NCI-H2227 (cell line): ENCODE results near the gene OTX1.
A peak's percentile ranks its signal among the peaks of the same experiment; 100 is the strongest.

ENCODE experiments used
- DNase-seq: peaks from one replicate; lab custom pipeline; 2025; ENCODE audit not compliant: unreplicated experiment; lab: John Stamatoyannopoulos, UW

The OTX1 gene

DNA sequence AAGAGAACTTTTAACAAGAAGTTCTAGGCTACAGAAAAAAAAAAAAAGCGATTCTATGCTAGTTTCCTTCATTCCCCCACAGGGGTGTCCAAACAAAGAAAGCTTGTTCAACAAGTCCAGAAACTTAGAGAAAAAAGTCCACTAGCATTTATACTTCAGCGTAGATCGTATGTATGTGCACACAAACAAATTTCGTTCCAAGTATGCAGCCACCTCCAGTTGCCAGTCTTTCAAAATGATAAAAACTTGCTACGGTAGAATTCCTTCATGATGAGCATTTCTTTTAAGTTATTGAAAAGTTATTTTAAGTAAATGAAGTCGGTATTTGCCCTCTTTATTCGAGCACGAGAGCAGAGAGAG, 3.7 kb upstream of the OTX1 start:
- DNase-seq, result no peak

DNA sequence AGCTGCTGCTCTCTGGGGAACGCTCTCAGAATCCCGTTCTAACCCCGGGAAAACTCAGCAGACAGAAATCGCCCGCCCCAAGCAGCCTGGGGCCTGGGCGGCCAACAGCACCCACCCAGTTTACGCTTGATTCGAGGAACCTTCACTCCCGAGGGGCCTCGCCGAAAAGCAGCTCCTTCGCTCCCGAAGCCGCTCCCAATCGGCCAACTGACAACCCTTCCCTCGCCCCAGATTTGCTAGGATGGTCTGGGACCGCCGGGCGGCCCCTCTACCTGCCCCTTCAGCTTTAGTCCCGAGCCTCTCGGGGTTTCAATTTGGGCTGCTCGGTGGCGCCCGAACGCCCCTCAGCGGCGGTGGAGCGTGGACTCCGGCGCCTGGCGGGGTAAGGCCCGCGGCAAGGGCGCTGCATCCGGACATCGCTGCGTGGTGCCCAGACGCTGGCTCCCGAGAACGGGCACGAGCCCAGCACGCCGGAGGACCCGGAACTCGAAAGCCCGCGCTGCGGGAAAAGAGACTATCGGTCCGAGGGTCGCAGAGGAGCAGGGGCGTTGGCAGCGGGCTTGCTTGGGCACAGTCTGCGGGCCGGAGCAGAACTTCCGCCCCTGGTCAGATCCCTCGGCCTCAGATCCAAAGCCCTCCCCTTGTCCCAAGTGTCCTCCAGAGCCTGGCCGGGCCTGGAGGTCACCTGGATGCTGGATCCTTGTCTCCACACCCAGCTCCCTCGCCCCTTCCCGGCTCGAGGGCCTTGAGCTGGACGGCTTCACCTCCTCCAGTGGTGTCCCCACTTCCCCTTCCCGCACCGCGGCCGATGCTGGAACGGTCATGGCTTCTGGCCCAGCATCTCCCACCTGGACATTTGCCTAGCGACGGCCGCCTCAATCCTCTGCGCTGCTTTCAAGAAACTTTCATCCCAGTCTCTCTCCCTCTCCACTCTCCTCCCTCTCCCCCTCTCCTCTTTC, 3.0 kb upstream of the OTX1 start:
- peak; percentile 45 for DNase-seq

DNA sequence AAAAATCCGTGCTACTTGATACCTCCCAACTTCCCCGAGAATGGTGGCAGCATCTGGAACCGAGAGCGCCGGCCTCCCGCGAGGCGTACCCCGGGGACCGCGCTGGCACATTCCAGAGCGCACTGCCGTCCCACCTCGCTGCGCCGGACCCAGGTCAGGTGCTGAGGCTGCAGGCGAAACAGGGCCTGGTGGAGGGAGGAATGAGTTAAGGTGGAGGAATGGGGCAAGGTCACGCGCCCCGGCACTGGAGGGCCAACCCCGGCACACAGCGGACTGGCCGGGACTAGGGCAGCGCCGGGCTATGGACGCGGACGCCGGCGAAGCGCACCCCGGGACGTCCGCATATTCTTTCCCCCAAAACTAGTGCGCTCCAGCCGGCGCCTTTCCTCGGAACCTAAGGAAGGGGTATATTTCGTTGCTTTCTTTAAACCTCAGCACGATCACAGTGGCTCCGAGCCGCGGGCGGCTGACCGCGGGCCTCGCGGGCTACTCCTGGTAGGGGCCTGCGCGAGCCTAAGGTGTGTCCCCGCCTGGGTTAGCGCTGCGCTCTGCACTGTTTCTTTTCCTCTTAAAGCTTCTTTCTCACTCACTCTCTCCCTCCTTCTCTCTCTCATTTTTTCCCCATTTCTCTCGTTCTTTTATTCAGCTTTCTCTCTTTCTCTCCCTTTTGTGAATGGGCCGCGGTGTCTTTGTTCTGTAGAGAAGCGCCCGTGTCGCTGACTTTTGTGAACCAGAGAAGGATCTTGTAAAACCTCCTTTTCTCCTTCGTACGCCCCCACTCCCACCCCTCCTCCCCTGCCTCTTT, 2.1 kb upstream of the OTX1 start:
- peak; percentile 32 for DNase-seq

DNA sequence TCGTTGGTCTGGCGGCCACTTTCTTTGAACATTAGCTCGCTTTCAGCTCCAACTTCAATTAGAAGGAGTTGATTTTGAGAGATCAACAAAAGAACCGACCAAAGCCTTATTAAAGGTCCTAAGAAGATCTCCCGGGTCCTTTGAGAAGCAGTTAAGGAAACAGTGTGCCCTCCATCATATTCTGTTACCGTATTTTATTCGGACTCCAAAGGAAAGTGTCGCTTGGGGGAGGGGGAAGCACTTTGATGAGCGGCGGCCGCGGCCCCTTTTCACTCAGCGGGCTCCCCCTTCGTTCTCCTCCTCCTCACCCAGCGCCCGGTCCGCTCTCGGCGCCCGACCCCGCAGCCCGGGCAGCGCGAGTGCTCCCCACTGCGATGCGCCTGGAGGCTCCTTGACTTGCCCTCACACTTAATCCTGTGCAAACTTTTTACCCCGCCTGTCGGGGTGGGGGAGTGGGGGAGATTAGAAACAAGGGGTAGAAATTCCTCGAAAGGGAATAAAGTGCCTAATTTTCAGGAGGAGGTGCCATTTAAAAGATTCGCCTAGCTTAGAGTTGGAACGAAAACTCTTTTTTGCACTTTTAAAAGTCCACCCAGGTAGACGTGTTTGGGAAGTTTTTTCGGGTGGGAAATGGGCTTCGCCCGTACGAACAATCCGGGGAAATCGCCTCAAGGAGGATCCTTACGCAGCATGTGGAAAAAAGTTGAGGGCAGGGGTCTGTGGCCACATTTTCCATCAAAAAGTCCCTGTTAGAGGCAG, 1.2 kb upstream of the OTX1 start:
- peak; percentile 19 for DNase-seq

DNA sequence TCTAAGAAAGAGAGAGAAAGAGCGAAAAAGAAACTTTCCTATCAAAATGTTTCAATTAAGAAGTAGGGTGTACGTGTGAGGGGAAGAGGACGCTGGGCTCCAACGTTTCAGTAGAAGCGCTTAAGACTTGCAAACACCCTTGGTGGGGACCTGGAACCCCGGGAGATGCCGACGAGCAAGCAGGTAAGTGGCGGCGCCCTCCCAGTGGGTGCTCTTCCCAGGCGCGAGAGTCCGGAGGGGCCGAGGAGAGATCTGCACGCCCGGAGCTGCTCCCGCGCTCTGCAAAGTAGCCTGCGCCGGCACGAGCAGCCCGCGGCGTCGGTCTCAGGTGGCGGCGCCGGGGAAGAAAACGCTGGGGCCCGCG, 678 bp upstream of the OTX1 start:
- DNase-seq, result no peak

DNA sequence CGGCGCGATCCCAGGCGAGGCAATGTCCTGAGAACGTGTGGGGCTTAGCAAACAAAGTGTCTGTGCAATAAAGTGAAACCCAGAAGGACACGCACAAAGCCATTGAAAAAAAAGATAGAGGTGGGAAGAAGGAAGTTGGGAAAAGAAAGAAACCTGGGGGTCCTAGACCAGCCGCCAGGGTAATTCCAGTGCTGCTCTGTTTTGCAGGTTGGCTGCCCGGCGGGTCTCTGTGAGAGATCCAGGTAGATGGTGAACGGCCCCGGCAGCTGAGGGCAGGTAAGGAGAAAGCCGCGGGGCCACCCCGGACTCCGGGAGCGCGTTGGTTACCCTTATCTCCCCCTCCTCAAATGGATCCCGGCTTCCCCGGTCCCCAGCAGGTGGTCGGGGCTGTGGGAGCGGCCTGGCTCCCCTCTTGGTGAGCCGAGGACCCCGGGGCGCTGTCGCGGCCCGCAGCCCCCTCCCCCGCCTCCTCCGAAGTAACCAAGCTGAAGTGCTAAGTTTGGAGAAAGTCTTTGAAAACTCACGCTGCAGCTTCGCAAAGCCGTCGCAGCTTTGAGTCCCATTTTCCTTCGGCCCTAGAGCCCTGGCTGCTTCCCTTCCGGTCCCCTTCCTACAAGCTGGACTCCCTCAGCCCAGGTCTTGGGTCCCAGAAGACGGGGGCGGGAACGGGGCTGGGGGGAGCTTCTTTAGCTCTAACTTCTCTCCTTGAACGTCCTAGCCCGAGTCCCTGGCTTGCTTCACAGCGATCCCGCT, 588 bp downstream of the OTX1 start:
- DNase-seq, result peak; percentile 6

DNA sequence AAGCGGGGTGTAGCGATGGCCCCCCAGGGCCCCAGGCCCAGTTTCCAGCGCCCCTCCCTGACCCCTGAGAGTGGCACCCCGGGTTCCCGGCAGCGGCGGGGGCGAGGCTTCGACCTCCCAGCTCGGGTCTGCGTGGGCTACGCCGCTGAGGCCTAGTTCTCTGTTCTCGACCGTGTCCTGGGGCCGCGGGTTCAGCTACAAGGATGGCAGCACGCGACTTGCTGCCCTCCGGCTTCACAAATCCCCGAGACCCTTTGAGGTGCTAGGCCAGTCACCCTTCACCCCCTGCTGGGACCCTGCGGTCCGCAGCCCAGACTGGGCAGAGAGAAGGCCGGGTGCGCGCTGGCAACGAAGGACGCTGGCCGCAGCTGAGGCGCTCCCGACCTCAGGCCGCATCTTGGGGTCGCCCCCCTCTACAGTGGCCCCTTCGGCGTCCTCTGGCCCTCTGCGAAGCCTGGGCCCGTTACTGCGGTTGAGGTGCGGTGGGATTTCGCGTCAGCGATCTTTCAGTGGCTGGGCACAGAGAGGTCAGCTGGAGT, 1.2 kb downstream of the OTX1 start:
- no peak for DNase-seq

DNA sequence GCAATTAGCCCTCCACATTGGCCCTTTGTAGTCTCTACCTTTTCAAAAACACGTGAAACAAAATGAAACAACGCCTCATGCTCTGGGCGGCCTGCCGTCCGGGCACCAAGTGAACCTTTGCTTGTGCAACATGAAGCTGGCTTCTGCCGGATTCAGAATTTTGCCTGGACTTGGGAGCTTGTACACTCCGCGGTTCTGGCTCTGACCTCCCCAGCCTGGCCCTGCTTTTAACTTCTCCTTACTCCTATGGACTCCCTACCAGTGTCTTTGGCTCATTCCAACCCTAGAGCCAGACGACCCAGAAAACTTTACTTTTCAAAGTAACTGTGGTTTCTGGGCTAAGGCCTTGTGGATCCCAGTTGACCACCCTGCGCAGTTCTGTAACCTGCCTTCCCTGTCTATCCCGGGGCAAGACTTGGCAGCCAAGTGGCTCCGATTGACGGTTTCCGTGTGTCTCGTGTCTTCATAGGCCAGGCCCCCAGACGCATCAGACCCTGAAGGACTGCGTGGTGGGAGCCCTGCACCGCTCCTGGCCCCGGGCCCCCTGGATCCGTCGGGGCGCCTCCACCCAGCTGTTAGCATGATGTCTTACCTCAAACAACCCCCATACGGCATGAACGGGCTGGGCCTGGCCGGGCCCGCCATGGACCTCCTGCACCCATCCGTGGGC, 1.9 kb downstream of the OTX1 start:
- DNase-seq, result no peak

DNA sequence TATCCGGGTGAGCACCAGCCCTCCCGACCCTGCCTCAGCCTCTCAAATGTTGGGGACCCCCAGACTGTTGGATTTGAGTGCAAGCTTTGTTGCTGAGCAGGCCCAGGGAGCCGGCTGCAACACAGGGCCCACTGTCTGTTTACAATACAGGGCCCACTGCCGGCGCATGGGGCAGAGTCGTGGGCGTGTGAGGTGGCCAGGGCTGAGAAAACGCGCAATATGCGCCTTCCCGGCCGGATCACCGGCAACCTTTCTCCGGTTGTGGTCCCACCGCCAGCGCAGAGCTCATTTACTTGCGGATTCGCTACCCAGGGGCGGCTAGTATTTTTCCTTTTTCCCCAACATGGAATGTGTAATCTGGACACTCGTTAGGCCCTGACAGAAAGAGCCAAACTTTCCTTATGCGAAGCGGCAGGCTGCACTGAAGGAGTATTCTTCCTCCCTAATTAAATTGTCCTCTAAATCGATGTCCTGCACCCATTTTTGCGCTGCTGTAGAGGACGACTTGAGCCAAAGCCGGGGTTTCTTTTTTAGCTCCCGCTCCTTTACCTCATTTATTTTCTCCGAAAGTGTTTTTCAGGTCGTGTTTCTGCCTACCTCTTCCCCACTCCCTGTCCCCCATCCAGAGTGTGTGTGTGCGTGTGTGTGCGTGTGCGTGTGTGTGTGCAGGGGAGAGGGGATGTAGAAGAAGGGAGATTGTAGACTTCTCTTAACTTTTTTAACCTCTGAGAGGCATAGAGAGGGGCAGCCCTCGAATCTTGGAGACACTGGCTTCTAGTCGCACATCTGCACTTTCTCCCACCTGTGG, 2.7 kb downstream of the OTX1 start:
- DNase-seq, result no peak

DNA sequence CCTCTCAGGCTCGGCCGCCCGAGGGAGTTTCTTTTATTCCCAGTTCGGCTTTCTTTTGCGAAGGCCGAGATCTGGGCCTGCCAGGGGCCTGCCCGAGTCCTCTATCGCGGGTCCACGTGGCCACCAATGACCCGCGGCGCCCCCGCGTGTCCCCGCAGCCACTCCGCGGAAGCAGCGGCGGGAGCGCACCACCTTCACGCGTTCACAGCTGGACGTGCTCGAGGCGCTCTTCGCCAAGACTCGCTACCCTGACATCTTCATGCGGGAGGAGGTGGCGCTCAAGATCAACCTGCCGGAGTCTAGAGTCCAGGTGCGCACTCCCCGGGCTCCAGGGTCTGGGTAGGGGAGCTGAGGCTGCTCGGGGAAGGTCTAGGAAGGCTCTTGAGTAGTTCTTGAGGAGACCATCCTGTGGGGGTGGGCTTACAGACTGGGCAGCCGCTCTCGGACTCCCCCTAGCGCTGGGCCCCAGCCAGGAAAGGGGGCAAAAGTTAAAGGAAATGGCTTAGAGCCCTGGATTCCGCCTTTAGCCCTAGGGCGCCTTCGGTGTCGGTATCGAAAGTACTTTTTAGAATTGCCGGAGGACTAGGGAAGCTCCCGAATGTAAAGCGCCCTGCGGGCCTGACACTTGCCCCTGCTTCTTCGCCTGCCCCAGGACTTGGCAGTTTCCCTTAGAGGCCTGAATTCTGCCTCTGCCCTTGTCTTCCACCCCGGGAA, 3.4 kb downstream of the OTX1 start:
- DNase-seq, result no peak

DNA sequence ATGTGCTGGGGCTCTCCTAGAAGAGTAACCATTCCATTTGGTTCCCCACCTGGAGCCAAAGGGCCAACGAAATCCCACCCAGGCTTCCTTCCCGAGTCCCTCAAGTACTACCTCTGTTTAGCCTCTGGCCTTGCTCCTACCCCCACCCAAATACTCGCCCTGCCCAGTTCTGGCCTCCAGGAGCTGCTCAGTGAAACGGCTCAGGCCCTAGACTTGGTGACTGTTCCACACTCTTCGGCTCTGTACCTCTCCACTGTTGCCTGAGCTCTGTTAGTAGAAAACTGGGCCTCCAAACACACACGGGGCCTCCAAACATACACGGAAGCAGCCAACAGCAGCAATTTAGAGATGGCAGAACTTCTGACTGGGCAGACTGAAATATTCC, 4.2 kb downstream of the OTX1 start:
- DNase-seq, result no peak

DNA sequence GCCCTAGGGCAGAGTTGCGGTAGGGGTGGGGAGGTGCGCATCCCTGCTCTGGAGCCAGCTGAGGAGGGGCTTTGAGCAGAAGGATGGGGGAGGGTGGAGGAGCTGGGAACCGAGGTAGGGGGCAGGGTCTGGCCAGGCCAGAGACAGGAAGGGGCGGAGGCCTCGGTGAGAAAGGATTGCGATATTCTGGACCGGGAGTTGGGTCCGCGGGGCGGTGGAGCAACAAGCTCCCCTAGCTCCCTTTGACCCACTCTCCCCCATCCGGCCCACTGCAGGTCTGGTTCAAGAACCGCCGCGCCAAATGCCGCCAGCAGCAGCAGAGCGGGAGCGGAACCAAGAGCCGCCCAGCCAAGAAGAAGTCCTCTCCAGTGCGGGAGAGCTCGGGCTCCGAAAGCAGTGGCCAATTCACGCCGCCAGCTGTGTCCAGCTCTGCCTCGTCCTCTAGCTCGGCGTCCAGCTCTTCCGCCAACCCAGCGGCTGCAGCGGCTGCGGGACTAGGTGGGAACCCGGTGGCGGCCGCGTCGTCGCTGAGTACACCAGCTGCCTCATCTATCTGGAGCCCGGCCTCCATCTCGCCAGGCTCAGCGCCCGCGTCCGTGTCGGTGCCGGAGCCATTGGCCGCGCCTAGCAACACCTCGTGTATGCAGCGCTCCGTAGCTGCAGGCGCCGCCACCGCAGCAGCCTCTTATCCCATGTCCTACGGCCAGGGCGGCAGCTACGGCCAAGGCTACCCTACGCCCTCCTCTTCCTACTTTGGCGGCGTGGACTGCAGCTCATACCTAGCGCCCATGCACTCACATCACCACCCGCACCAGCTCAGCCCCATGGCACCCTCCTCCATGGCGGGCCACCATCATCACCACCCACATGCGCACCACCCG, 4.8 kb downstream of the OTX1 start:
- no peak for DNase-seq

DNA sequence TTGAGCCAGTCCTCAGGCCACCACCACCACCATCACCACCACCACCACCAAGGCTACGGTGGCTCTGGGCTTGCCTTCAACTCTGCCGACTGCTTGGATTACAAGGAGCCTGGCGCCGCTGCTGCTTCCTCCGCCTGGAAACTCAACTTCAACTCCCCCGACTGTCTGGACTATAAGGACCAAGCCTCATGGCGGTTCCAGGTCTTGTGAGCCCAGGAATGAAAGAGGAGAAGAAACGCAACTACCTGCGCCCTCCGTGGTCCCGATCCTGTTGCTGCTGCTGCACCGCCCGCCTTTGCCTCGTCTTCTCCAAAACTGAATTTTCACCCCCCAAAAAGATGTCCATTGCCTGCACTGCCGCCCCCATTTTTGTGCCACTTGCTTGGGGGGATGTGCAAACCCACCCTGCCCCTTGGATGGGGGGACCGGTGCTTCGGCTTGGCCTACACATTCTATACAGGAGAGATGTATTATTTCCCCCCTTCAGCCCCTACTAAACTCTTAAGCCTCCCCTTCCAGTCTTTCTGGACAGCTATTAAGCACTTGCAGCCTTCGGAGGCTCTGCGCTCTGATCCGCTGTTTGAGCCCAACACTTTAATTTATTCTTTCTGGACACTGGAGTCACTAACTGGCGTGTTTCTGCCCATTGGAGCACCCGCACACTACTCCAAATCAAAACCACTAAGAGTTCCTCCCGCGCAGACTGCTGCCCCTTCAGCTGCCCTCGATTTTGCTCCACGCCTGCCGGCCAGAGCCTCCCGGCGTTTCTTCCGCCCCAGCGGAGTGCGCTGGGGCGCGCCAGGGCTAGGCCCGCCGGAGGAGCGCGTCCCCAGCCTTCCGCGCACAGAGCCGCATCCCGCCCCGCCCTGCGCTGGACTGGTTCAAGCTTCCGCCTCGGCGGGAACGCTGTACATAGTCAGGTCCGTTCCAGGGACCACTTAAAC, 5.7 kb downstream of the OTX1 start:
- DNase-seq, result no peak

DNA sequence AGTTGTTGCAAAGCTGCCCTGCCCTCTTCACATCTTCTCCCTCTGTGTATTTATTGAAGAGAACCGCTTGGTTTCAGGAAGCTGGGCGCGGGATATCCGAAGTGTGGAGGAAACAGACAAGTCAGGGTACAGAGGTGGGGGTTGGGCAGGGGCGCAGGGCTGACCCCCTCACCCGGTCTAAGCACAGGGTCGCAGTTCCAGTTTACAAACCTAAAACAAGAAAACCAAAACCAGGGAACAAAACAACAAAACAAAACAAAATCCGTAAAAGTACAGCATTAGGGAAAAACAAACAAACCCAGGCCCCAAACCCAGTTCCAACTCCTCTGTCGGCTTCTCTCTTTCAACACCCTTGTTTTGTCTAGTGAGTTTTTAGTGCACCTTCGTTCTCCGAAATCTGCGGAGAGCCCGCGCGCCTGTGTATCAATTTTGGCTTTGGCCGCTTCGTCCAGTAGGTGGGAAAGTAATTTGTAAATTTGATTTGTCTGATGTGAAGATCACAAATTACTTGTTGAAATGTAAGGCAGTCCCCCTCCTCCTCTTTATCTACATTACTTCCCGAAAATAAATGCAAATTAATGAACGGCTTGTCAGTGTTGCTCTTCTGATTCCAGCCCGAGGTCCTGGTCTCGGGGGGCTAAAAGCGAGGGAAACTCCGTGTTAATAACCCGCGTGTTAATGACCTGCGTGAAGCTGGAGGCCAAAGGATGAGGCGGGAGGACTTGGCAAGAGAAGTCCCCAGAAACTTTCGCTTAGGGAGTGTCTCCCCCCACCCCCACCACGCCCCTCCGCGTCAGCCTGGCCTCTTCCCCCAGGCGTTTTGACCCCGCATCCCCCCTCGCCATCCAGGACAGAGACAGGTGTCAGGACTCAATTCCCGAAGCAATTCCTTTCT, 6.9 kb downstream of the OTX1 start:
- no peak for DNase-seq

DNA sequence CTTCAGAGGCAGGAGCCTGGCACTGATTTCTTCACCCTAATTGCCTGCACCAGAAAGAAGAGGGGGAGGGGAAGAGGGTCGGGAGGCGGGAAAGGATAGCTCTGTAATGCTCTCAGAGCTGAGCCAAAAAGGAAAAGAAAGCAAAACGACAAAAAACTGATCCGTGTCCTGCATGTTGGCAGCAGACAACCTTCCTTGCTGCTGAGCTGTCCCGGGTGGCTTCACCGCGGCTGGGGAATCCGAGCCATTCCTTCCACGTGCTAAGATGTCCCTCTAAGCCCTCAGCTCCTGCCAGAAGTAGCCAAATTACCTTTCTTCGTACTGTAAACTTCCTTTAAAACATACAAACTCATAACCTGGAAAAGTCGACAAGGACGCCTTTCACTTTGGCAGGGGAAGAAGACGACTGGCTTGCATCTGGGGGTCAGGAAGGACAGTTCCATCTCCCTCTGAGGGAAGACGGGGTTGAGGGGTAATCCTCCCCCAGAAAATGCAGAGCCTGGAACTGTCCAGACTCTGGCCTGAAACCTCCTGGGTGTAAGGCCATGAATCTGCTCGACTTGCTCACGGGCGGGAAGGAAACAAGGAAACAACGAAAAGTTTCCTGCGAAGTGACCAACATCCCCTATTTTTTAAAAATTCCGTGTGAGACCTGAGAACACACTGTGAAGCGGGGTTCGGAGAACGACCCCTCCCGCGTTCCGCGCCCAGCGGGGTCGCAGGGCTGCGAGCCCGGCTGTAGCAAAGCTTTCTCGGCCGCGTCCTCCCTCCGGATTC, 7.7 kb downstream of the OTX1 start:
- DNase-seq, result no peak
